Measurements from ENCODE around the gene CDC42BPA.
"Not testable (repeated sequence)": the region's sequence is repeated elsewhere in the genome, so short reads cannot be mapped to it uniquely, and the experiment has no call there.

The CDC42BPA gene

GRCh38 chr1:227170361-227171166, 147.7 kb downstream of the CDC42BPA start:
- H3K9me3 Mint-ChIP-seq: no peaks in the 10 kb centered on the region
- ATAC-seq (peak; percentile 26), DNase-seq (ENCODE audit: low spot score in 2 of 2) (no peak)
- H3K27ac Mint-ChIP-seq: no peak overlapping the region
- H3K4me3 Mint-ChIP-seq: no peak overlapping the region
- H3K4me1 Mint-ChIP-seq: no peaks in the 10 kb centered on the region
- H3K36me3 Mint-ChIP-seq: no peaks in the 10 kb centered on the region

GRCh38 chr1:227169343-227169742, 148.9 kb downstream of the CDC42BPA start:
- ATAC-seq (no peak), DNase-seq (ENCODE audit: low spot score in 2 of 2) (no peak)
- H3K4me1 Mint-ChIP-seq: no peaks in the 10 kb centered on the region
- no peak overlapping the region for H3K27ac Mint-ChIP-seq
- H3K9me3 Mint-ChIP-seq: no peaks in the 10 kb centered on the region
- H3K4me3 Mint-ChIP-seq: no peak overlapping the region
- no peaks in the 10 kb centered on the region for H3K36me3 Mint-ChIP-seq

GRCh38 chr1:227167276-227168101, 150.8 kb downstream of the CDC42BPA start:
- H3K4me3 Mint-ChIP-seq: no peak overlapping the region
- DNase-seq (ENCODE audit: low spot score in 2 of 2): no peak
- ATAC-seq: no peak
- H3K27ac Mint-ChIP-seq: no peak overlapping the region
- H3K36me3 Mint-ChIP-seq: no peaks in the 10 kb centered on the region
- no peaks in the 10 kb centered on the region for H3K9me3 Mint-ChIP-seq
- H3K4me1 Mint-ChIP-seq: no peaks in the 10 kb centered on the region

- Mint-ChIP-seq H3K9me3 (no peaks in the 10 kb centered on the region), H3K36me3 (no peaks in the 10 kb centered on the region), H3K4me1 (no peaks in the 10 kb centered on the region), H3K27ac (no peak overlapping the region), H3K4me3 (no peak overlapping the region)
- DNase-seq (ENCODE audit: low spot score in 2 of 2) (no peak), ATAC-seq (no peak)
Measured at GRCh38 chr1:227166559-227166958, 151.7 kb downstream of the CDC42BPA start.

- Mint-ChIP-seq H3K9me3 (no peaks in the 10 kb centered on the region), H3K4me1 (no peaks in the 10 kb centered on the region), H3K27ac (no peak overlapping the region), H3K4me3 (no peak overlapping the region), H3K36me3 (no peaks in the 10 kb centered on the region)
- DNase-seq (ENCODE audit: low spot score in 2 of 2): no peak
- ATAC-seq: no peak
Measured at GRCh38 chr1:227161470-227161869, 156.8 kb downstream of the CDC42BPA start.

- Mint-ChIP-seq H3K4me3 (no peak overlapping the region), H3K27ac (no peak overlapping the region), H3K9me3 (no peaks in the 10 kb centered on the region), H3K36me3 (no peaks in the 10 kb centered on the region), H3K4me1 (no peaks in the 10 kb centered on the region)
- no peak for DNase-seq (ENCODE audit: low spot score in 2 of 2)
- no peak for ATAC-seq
Measured at GRCh38 chr1:227156520-227156919, 161.8 kb downstream of the CDC42BPA start.

- Mint-ChIP-seq H3K27ac (no peak overlapping the region), H3K36me3 (no peaks in the 10 kb centered on the region), H3K4me1 (no peaks in the 10 kb centered on the region), H3K9me3 (no peaks in the 10 kb centered on the region), H3K4me3 (no peak overlapping the region)
- no peak for DNase-seq (ENCODE audit: low spot score in 2 of 2)
- ATAC-seq: no peak
Measured at GRCh38 chr1:227155688-227156087, 162.6 kb downstream of the CDC42BPA start.

- H3K36me3 Mint-ChIP-seq: no peaks in the 10 kb centered on the region
- H3K27ac Mint-ChIP-seq: no peak overlapping the region
- H3K9me3 Mint-ChIP-seq: no peaks in the 10 kb centered on the region
- no peak overlapping the region for H3K4me3 Mint-ChIP-seq
- no peak for ATAC-seq
- no peak for DNase-seq (ENCODE audit: low spot score in 2 of 2)
- no peaks in the 10 kb centered on the region for H3K4me1 Mint-ChIP-seq
Measured at GRCh38 chr1:227155004-227155403, 163.3 kb downstream of the CDC42BPA start.

- no peak for DNase-seq (ENCODE audit: low spot score in 2 of 2)
- Mint-ChIP-seq H3K4me1 (no peaks in the 10 kb centered on the region), H3K27ac (no peak overlapping the region), H3K4me3 (no peak overlapping the region), H3K9me3 (no peaks in the 10 kb centered on the region), H3K36me3 (no peaks in the 10 kb centered on the region)
- no peak for ATAC-seq
Measured at GRCh38 chr1:227152525-227152924, 165.8 kb downstream of the CDC42BPA start.

GRCh38 chr1:227140376-227140775, 177.9 kb downstream of the CDC42BPA start:
- no peak for DNase-seq (ENCODE audit: low spot score in 2 of 2)
- Mint-ChIP-seq H3K9me3 (no peaks in the 10 kb centered on the region), H3K4me1 (no peaks in the 10 kb centered on the region), H3K36me3 (no peaks in the 10 kb centered on the region), H3K4me3 (no peak overlapping the region), H3K27ac (no peak overlapping the region)
- ATAC-seq: no peak

GRCh38 chr1:227136210-227136820, 182.0 kb downstream of the CDC42BPA start:
- Mint-ChIP-seq H3K9me3 (no peaks in the 10 kb centered on the region), H3K4me1 (no peaks in the 10 kb centered on the region), H3K27ac (no peak overlapping the region), H3K36me3 (no peaks in the 10 kb centered on the region), H3K4me3 (no peak overlapping the region)
- ATAC-seq: no peak
- DNase-seq (ENCODE audit: low spot score in 2 of 2): no peak

GRCh38 chr1:227134686-227135314, 183.5 kb downstream of the CDC42BPA start:
- Mint-ChIP-seq H3K9me3 (no peaks in the 10 kb centered on the region), H3K36me3 (no peaks in the 10 kb centered on the region), H3K27ac (no peak overlapping the region), H3K4me1 (no peaks in the 10 kb centered on the region), H3K4me3 (no peak overlapping the region)
- ATAC-seq (no peak), DNase-seq (ENCODE audit: low spot score in 2 of 2) (no peak)

- not testable (repeated sequence) for H3K4me1 Mint-ChIP-seq; ATAC-seq; DNase-seq (ENCODE audit: low spot score in 2 of 2); H3K36me3 Mint-ChIP-seq; H3K9me3 Mint-ChIP-seq; H3K27ac Mint-ChIP-seq; H3K4me3 Mint-ChIP-seq
Measured at GRCh38 chr1:227132695-227133094, 185.6 kb downstream of the CDC42BPA start.

- H3K27ac Mint-ChIP-seq: no peak overlapping the region
- no peaks in the 10 kb centered on the region for H3K4me1 Mint-ChIP-seq
- no peak for DNase-seq (ENCODE audit: low spot score in 2 of 2)
- no peak for ATAC-seq
- no peaks in the 10 kb centered on the region for H3K36me3 Mint-ChIP-seq
- H3K9me3 Mint-ChIP-seq: no peaks in the 10 kb centered on the region
- H3K4me3 Mint-ChIP-seq: no peak overlapping the region
Measured at GRCh38 chr1:227131193-227131592, 187.1 kb downstream of the CDC42BPA start.

- ATAC-seq (no peak), DNase-seq (ENCODE audit: low spot score in 2 of 2) (no peak)
- Mint-ChIP-seq H3K36me3 (no peaks in the 10 kb centered on the region), H3K9me3 (no peaks in the 10 kb centered on the region), H3K27ac (no peak overlapping the region), H3K4me1 (no peaks in the 10 kb centered on the region), H3K4me3 (no peak overlapping the region)
Measured at GRCh38 chr1:227127891-227128290, 190.4 kb downstream of the CDC42BPA start.
